ENCODE results near the gene ANKRD7.

GRCh38 chr7:118182593-118183427 is 41.7 kb upstream of the ANKRD7 start:
- TF ChIP-seq CTCF (IDR thresholded peaks at IDR 0.05; ENCODE audit: low read depth, low read length) (no peak), EZH2phosphoT487 (IDR thresholded peaks at IDR 0.05; ENCODE audit: low read depth) (no peak)
